ENCODE results near the gene HCFC1.
"Not testable (repeated sequence)": the region's sequence is repeated elsewhere in the genome, so short reads cannot be mapped to it uniquely, and the experiment has no call there.

Gene HCFC1

GRCh38 chrX:154008521-154008920 is 36.9 kb upstream of the HCFC1 start:
- ATAC-seq, result no peak

GRCh38 chrX:154006947-154007346 is 35.3 kb upstream of the HCFC1 start:
- no peak for ATAC-seq

- no peak for ATAC-seq
These were observed 32.7 kb upstream of the HCFC1 start for GRCh38 chrX:154004315-154004714.

- ATAC-seq, result peak; percentile 86 to 87
These were observed 30.6 kb upstream of the HCFC1 start for GRCh38 chrX:154002215-154002719.

- no peak for ATAC-seq
These were observed 28.4 kb upstream of the HCFC1 start for GRCh38 chrX:154000051-154000450.

- no peak for ATAC-seq
These were observed 27.9 kb upstream of the HCFC1 start for GRCh38 chrX:153999359-154000037.

GRCh38 chrX:153995504-153995903 is 23.9 kb upstream of the HCFC1 start:
- no peak for ATAC-seq

GRCh38 chrX:153994398-153994797 is 22.8 kb upstream of the HCFC1 start:
- ATAC-seq, result not testable (repeated sequence)

GRCh38 chrX:153993978-153994377 is 22.4 kb upstream of the HCFC1 start:
- no peak for ATAC-seq

- no peak for ATAC-seq
These were observed 21.5 kb upstream of the HCFC1 start for GRCh38 chrX:153993079-153993478.

GRCh38 chrX:153992180-153992579 is 20.6 kb upstream of the HCFC1 start:
- no peak for ATAC-seq

- ATAC-seq, result no peak
These were observed 19.5 kb upstream of the HCFC1 start for GRCh38 chrX:153991013-153991580.

GRCh38 chrX:153989973-153990655 is 18.5 kb upstream of the HCFC1 start:
- no peak for ATAC-seq

GRCh38 chrX:153988493-153988892 is 16.9 kb upstream of the HCFC1 start:
- no peak for ATAC-seq

GRCh38 chrX:153984351-153985178 is 12.9 kb upstream of the HCFC1 start:
- ATAC-seq, result peak; percentile 59 to 71

GRCh38 chrX:153983321-153983801 is 11.7 kb upstream of the HCFC1 start:
- peak in 1 of 2 donors; percentile 15 for ATAC-seq

GRCh38 chrX:153981771-153982533 is 10.3 kb upstream of the HCFC1 start:
- no peak for ATAC-seq

- no peak for ATAC-seq
These were observed 9.6 kb upstream of the HCFC1 start for GRCh38 chrX:153981231-153981630.

GRCh38 chrX:153980394-153980793 is 8.8 kb upstream of the HCFC1 start:
- peak; percentile 65 to 66 for ATAC-seq

GRCh38 chrX:153974726-153975286 is 3.2 kb upstream of the HCFC1 start:
- ATAC-seq, result no peak

- ATAC-seq, result no peak
These were observed 2.5 kb upstream of the HCFC1 start for GRCh38 chrX:153974003-153974725.

All from activated CD4-positive, CD25-positive, alpha-beta regulatory T cell treated with anti-CD3 and anti-CD28 coated beads, Interleukin-2, amount 50 U/mL, for 24 hours (primary cell).